ENCODE data around the gene MTMR3. TPM values are rescaled to one million over a fixed set of nuclear protein-coding genes. Genes with fewer than 3 reads are reported as not detected.

The MTMR3 gene
- total and polyA plus RNA-seq, 2 donors from 2014 or later = 9.6 to 56.2 TPM

DNA sequence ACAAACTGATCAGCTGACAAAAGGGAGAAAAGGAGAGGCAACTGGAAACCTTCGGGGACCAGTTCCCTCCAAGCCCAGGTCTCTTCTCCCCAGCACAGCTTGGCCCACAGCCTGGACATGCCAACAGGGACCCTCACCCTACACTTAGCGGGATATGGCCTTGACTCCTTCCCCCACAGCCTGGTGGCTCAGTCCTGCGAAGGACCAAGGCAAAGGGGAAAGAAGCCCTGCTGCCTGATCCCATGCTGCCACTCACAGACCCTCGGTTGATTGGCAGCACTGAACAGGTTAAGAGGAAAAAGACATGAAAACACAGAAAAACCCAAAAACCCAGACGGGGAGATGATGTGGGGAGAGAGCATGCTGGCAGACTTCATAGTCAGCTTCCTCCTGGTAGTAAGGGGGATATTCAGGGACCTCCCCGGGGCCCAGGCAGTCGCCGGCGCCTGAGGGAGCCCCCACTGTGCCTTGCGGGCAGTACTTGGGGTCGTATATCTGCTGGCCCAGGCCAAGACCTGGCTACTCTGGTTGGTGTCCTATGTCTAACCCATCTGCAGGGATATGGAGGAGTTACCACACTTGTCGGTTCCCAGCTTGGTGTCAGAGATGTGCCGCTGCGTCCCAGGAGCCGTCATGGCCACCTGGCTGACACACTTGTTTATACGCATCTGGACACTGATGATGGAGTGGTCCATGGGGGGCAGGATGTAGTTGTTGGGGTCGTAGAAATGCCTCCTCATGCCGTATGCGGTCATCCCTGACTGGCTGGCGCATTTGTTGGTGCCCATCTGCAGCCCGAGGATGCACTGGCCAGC lies 163.1 kb downstream of the MTMR3 start:
- DNase-seq (no peak), FAIRE-seq (no peak)
- TF ChIP-seq, protein P1, sequence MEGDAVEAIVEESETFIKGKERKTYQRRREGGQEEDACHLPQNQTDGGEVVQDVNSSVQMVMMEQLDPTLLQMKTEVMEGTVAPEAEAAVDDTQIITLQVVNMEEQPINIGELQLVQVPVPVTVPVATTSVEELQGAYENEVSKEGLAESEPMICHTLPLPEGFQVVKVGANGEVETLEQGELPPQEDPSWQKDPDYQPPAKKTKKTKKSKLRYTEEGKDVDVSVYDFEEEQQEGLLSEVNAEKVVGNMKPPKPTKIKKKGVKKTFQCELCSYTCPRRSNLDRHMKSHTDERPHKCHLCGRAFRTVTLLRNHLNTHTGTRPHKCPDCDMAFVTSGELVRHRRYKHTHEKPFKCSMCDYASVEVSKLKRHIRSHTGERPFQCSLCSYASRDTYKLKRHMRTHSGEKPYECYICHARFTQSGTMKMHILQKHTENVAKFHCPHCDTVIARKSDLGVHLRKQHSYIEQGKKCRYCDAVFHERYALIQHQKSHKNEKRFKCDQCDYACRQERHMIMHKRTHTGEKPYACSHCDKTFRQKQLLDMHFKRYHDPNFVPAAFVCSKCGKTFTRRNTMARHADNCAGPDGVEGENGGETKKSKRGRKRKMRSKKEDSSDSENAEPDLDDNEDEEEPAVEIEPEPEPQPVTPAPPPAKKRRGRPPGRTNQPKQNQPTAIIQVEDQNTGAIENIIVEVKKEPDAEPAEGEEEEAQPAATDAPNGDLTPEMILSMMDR (IDR thresholded peaks at IDR 0.05; ENCODE audit: borderline replicate concordance, extremely low read depth, insufficient read depth) = no peak
- Histone ChIP-seq H3K9me3 (ENCODE audit: control insufficient read depth in 2 of 3, insufficient read depth in 1 of 3, low read length in 3 of 3) (no peaks in the 10 kb centered on the region), H3K27me3 (ENCODE audit: control insufficient read depth, insufficient read depth, low read length) (no peaks in the 10 kb centered on the region), H3K4me3 (ENCODE audit: low read length in 3 of 3) (no peak overlapping the region), H3K9ac (ENCODE audit: low read length in 3 of 3) (no peak overlapping the region), H3K36me3 (ENCODE audit: control insufficient read depth in 2 of 3, insufficient read depth in 3 of 3, low read length in 3 of 3) (no peaks in the 10 kb centered on the region), H3K27ac (ENCODE audit: low read depth in 2 of 2, low read length in 2 of 2) (no peak overlapping the region), H3K4me1 (ENCODE audit: control insufficient read depth in 2 of 3, insufficient read depth in 2 of 3, low read depth in 1 of 3, low read length in 3 of 3) (peaks cover 0 to 19% (median 8%) of the 10 kb centered on the region in 3 donors)
- intact Hi-C loops (cut with DNase I) = no loop called here

GRCh38 chr22:30046716-30047363 lies 163.9 kb downstream of the MTMR3 start:
- H3K9ac ChIP-seq (ENCODE audit: low read length in 3 of 3) = no peak overlapping the region
- H3K36me3 ChIP-seq (ENCODE audit: control insufficient read depth in 2 of 3, insufficient read depth in 3 of 3, low read length in 3 of 3) = no peaks in the 10 kb centered on the region
- no peaks in the 10 kb centered on the region for H3K27me3 ChIP-seq (ENCODE audit: control insufficient read depth, insufficient read depth, low read length)
- DNase-seq = no peak
- no peak overlapping the region for H3K4me3 ChIP-seq (ENCODE audit: low read length in 3 of 3)
- TF ChIP-seq, protein P1 (IDR thresholded peaks at IDR 0.05; ENCODE audit: borderline replicate concordance, extremely low read depth, insufficient read depth) = no peak
- peaks cover 0 to 19% (median 8%) of the 10 kb centered on the region in 3 donors for H3K4me1 ChIP-seq (ENCODE audit: control insufficient read depth in 2 of 3, insufficient read depth in 2 of 3, low read depth in 1 of 3, low read length in 3 of 3)
- no peak overlapping the region for H3K27ac ChIP-seq (ENCODE audit: low read depth in 2 of 2, low read length in 2 of 2)
- H3K9me3 ChIP-seq (ENCODE audit: control insufficient read depth in 2 of 3, insufficient read depth in 1 of 3, low read length in 3 of 3) = no peaks in the 10 kb centered on the region
- FAIRE-seq = no peak
- intact Hi-C loops (cut with DNase I) = no loop called here

- FAIRE-seq (no peak), DNase-seq (no peak)
- Histone ChIP-seq H3K27me3 (ENCODE audit: control insufficient read depth, insufficient read depth, low read length) (no peaks in the 10 kb centered on the region), H3K36me3 (ENCODE audit: control insufficient read depth in 2 of 3, insufficient read depth in 3 of 3, low read length in 3 of 3) (no peaks in the 10 kb centered on the region), H3K27ac (ENCODE audit: low read depth in 2 of 2, low read length in 2 of 2) (no peak overlapping the region), H3K4me1 (ENCODE audit: control insufficient read depth in 2 of 3, insufficient read depth in 2 of 3, low read depth in 1 of 3, low read length in 3 of 3) (peaks cover 0 to 19% (median 8%) of the 10 kb centered on the region in 3 donors), H3K9ac (ENCODE audit: low read length in 3 of 3) (no peak overlapping the region), H3K4me3 (ENCODE audit: low read length in 3 of 3) (no peak overlapping the region), H3K9me3 (ENCODE audit: control insufficient read depth in 2 of 3, insufficient read depth in 1 of 3, low read length in 3 of 3) (no peaks in the 10 kb centered on the region)
- intact Hi-C loops (cut with DNase I) = no loop called here
- TF ChIP-seq, protein P1 (IDR thresholded peaks at IDR 0.05; ENCODE audit: borderline replicate concordance, extremely low read depth, insufficient read depth) = no peak
These were observed 164.4 kb downstream of the MTMR3 start for GRCh38 chr22:30047364-30047738.
